Coronary artery (tissue), 2 donors: ENCODE data around the gene CDC45.

ENCODE experiments used
- DNase-seq: peaks from one replicate; pipeline ENCODE4 v3.0.0-alpha.2; 2017; ENCODE audit warnings: low spot score
- H3K27ac ChIP-seq, 2 donors: fragments of 200-600 bp; sonication (generic); one replicate each; pipeline ENCODE4 v1.5.1; 2016 to 2019
- H3K4me3 ChIP-seq: fragments of 200-600 bp; sonication (generic); 2 replicates; pipeline ENCODE4 v1.5.1; 2016; ENCODE audit warnings: mild to moderate bottlenecking, moderate library complexity
- CTCF ChIP-seq: fragments of 200-600 bp; sonication (generic); IDR thresholded peaks from one replicate; pipeline ENCODE4 v1.5.1; 2019; ENCODE audit warnings: antibody characterized with exemption

The CDC45 gene

DNA sequence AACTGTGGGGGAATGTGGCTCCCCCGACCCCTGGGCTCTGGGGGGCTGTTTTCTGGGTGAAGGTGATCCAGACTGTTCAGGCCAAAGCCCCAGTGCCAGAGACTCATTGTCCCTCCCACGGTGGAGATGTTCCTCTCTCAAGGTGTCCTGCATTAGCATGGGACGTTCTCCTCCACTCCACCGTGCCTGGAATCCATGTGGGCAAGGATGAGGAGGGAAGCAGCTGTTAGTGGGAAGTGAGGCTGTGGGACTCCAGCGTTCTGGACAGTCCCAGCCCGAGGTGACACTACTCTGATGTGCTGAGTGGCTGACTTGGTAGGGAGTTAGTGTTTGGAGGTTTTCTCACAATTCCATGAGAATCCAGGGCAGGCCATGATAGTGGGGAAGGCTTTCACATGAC is 75.9 kb downstream of the CDC45 start:
- no peak for DNase-seq
- H3K4me3 ChIP-seq, result no peak overlapping the region

DNA sequence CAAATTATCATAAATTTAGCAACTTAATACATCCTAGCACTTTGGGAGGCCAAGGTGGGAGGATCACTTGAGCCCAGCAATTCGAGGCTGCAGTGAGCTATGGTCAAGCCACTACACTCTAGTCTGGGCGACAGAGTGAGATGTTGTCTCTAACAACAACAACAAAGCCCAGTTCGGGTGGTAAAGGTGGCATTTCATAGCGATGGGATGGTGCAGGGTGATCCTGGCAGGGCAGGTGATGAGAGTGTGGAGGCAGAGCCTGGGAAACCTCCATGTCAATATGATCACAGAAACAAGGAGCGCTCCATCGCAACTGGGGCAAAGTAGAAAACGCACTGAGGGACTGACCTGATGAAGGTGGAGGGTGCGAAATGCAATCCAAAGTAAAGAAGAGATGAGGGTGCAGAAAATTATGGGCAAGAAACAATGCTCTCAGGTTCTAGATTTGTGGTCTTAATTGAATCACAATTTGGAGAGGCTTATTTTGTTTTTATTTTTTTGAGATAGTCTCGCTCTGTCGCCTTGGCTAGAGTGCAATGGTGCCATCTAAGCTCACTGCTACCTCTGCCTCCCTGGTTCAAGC is 77.3 kb downstream of the CDC45 start:
- no peak for TF ChIP-seq CTCF

More for the DNA sequence above, 75.9 kb downstream of the CDC45 start:
- no peak for TF ChIP-seq CTCF
- H3K27ac ChIP-seq, result no peak overlapping the region

GRCh38 chr22:19559324-19559811 is 79.6 kb downstream of the CDC45 start:
- no peak for TF ChIP-seq CTCF
- H3K4me3 ChIP-seq, result no peak overlapping the region
- H3K27ac ChIP-seq, result no peak overlapping the region
- DNase-seq, result no peak

More for the DNA sequence above, 77.3 kb downstream of the CDC45 start:
- DNase-seq, result no peak
- Histone ChIP-seq H3K27ac (no peak overlapping the region), H3K4me3 (no peak overlapping the region)

DNA sequence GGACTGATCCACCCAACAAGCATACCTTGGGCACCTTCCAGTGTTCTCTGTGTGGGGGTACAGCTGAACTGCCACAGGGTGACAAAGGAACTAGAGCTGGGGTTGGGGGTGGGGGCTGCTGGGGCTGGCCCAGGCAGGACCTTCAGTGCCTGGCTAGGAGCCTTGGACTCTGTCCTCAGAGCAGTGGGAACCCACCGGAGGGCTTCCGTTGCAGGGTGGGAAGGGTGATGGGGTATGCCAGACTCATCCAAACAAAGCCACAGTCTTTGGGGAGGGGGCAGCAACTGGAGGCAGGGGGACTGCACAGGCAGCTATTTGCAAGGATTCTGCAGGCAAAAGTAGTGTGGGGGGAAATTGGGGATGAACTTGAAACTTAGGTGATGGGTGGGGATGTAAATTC is 80.2 kb downstream of the CDC45 start:
- H3K27ac ChIP-seq, result no peak overlapping the region
- TF ChIP-seq CTCF, result no peak
- DNase-seq, result no peak
- no peak overlapping the region for H3K4me3 ChIP-seq

GRCh38 chr22:19565382-19566278 is 85.9 kb downstream of the CDC45 start:
- Histone ChIP-seq H3K27ac (no peak overlapping the region), H3K4me3 (no peak overlapping the region)
- no peak for DNase-seq
- no peak for TF ChIP-seq CTCF

DNA sequence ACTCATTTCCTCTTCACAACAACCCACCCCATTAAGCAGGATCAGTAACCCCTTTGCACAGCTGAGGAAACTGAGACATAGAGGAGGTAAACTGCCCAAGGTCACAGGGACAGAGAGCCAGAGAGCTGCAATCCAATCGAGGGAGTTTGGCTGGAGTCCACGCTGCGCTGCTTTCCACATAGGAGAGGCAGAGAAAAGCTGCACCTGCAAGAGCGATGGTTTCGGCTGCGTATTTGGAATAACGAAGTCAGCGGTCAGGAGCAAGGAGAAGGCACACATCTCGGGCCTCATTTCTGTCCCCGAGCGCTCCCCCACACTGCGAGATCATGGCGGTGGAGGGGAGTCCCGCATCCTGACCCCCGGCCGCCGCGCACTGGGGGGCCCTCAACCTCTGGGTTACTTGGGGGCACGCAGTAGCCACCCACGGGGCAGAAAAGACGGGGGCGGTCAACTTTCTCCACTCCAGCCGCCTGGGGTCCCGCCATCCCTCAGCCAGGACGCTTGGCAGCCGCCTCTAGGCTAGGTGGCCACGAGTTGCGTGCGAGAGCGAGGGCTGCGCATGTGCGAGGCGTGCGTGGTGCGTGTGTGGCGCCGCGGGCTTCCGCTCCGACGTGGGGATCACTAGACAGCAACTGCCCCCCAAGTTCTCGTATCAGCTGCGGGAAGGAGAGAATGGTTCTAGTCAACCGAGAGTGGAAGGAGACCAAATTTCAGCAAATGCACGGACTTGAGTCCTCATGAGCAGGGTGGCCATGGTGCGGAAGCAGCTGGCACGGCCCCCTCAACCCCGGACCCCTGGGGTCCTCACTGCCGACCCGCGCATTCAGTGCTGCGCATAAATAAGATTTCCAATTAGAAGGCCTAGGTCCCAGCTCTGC is 86.8 kb downstream of the CDC45 start:
- no peak for TF ChIP-seq CTCF
- Histone ChIP-seq H3K4me3 (no peak overlapping the region), H3K27ac (peak overlapping the region in 1 of 2 donors; percentile 22)
- DNase-seq, result no peak
